Subcutaneous adipose tissue (tissue), 4 donors: Measurements from ENCODE around the gene CHRNA3. TPM values are rescaled to one million over a fixed set of nuclear protein-coding genes. Genes with fewer than 3 reads are reported as not detected.

Experiments used
- CTCF ChIP-seq: fragments of 450-650 bp; IDR thresholded peaks from one replicate; pipeline ENCODE4 v1.5.1; 2016; ENCODE audit warnings: low read depth, mild to moderate bottlenecking, control low read depth, antibody characterized with exemption, moderate library complexity
- total RNA-seq, 4 donors: library from RNA; depleted of rRNA; stranded (reverse); fragments of >200 nt; gene quantifications; one replicate each; pipeline ENCODE4 v1.1.0, GENCODE V29; 2016

Gene CHRNA3
- total RNA-seq, 4 donors from 2014 or later, result not detected

- TF ChIP-seq CTCF, result no peak
These were observed 3.3 kb downstream of the CHRNA3 start for GRCh38 chr15:78617516-78617915.

GRCh38 chr15:78617076-78617475 is 3.7 kb downstream of the CHRNA3 start:
- TF ChIP-seq CTCF, result no peak

- no peak for TF ChIP-seq CTCF
These were observed 4.3 kb downstream of the CHRNA3 start for GRCh38 chr15:78616506-78616905.

- no peak for TF ChIP-seq CTCF
These were observed 5.6 kb downstream of the CHRNA3 start for GRCh38 chr15:78615151-78615589.

- TF ChIP-seq CTCF, result no peak
These were observed 6.8 kb downstream of the CHRNA3 start for GRCh38 chr15:78614021-78614420.

- no peak for TF ChIP-seq CTCF
These were observed 15.1 kb downstream of the CHRNA3 start for GRCh38 chr15:78605680-78606079.

- TF ChIP-seq CTCF, result no peak
These were observed 15.6 kb downstream of the CHRNA3 start for GRCh38 chr15:78605201-78605600.
